Subcutaneous adipose tissue (tissue), 4 donors: Measurements from ENCODE around the gene ADAMTS20. TPM values are rescaled to one million over a fixed set of nuclear protein-coding genes. Genes with fewer than 3 reads are reported as not detected.

Source experiments
- CTCF ChIP-seq: fragments of 450-650 bp; IDR thresholded peaks from one replicate; pipeline ENCODE4 v1.5.1; 2016; ENCODE audit warnings: low read depth, mild to moderate bottlenecking, control low read depth, antibody characterized with exemption, moderate library complexity
- total RNA-seq, 4 donors: library from RNA; depleted of rRNA; stranded (reverse); fragments of >200 nt; gene quantifications; one replicate each; pipeline ENCODE4 v1.1.0, GENCODE V29; 2016

ADAMTS20 gene
- total RNA-seq, 4 donors from 2014 or later, result not detected

DNA sequence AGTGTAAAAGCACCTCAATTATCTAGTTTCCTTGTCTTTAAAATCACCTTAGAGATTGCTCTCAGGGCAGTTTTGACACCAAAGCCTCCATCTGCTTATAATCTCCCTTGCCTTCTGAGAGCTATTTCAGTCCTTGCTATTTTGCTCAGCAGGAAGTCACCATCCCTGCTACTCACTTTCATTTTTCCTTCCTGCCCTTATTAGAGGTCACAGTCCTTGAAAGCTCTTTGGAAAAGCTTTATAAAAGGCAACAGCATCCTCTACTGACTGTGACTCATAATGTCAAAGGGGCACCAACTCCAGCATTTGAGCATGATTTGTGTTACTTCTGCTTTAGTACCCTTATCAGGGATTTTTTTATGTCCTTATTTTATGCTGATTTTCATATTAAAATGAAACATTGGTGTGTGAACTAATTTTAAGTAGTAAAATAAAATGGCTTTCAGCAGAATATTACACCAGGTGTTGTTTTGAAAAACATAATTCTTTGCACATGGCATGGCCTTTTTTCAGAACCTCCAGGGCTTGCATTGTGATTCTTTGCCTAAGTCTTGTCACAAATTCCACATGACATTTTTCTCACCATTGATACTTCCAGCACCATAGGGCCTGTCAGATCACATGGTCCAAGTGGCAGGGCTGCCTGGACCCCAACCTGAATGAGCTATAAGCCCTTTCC lies 213.0 kb downstream of the ADAMTS20 start:
- TF ChIP-seq CTCF, result no peak

DNA sequence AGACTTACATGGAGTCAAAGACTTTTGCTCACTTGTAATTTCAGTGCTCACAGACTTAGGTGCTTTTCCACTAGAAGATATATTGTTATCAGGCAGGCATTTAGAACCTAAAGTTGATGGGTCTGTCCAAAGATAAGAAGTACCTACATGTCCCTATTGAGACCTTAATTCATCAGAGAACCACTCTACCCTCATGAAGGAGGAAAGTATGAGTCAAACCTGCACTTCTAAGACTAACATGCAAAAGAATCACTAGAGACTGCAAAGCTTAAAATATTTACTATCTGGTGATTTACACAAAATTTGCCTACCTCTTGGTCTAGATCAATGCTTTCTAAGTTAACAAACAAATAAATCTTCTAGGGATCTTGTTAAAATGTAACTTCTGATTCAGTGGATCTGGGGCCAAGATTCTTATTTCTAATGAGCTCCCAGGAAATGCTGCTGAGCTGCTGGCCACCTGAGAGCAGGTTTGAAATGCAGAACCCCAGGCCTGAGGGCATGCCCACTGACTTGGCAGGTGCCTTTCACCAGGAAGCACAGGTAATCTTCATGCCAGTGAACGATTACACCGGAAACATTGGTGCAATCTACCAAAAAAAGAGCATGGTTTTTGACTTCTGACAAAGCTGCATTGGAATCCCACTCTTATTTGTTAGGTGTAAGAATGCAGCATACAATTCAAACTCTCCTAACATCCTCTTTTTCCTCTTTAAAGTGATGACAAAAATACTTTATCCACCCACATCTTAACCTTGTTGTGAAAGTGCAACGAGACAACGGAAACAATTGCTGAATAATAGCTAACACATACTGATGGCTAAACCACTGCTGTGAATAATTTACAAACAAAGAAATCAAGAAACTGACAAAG lies 214.2 kb downstream of the ADAMTS20 start:
- no peak for TF ChIP-seq CTCF

- no peak for TF ChIP-seq CTCF
These were observed 214.9 kb downstream of the ADAMTS20 start for GRCh38 chr12:43336962-43337555.

DNA sequence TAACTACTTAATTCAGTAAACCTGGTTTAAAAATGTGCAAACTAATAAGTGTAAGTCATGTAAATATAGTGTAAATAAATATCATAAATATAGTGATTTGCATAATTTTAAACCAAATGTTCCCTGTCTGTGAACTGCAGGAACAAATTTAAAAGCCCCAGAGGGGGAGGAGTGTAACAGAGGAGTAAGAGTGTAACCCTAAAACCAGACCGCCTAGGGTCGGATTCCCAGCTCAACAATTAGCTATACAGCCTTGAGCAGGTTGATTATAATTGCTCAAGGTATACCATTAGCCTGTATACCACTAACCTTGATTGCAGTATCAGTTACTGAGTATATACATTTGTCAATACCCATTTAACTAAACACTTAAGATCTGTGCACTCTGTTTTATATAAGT lies 218.4 kb downstream of the ADAMTS20 start:
- no peak for TF ChIP-seq CTCF

DNA sequence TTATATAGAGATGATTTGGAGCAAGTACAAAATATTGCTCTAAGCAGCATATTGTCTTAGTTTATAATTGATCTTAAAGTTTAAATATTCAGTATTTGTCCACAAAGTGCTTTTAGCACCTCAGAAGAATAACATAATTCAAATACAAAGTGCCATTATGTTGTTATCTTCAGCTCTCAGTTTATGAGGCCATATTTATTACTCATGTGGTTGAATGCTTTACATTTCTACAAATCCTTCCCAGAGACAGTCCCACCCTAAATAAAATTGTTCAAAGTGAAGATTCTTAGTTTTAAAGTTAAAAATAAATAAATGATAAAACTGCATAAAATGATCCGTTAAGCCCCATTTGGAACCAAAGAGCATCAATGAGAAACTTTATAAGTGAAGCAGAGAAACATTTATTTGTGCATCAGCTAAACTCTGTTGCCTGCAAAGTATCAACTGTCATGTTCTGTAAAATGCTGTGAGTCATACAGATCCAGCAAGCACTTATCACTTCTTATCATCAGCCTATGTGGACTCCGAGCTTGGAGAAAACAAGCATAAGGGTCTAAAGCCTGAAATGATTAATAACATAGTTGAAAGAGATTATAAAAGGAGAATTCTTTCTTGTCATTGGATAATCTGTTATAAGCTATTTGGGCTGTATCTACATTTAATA lies 218.9 kb downstream of the ADAMTS20 start:
- no peak for TF ChIP-seq CTCF

- TF ChIP-seq CTCF, result no peak
These were observed 220.1 kb downstream of the ADAMTS20 start for GRCh38 chr12:43331935-43332334.
